ENCODE measurements around the gene SLC5A8.
"Not testable (repeated sequence)": the region's sequence is repeated elsewhere in the genome, so short reads cannot be mapped to it uniquely, and the experiment has no call there.

Gene SLC5A8

GRCh38 chr12:101168001-101168400 lies 42.0 kb downstream of the SLC5A8 start:
- DNase-seq (ENCODE audit: low read depth) = no peak

GRCh38 chr12:101166866-101167265 lies 43.2 kb downstream of the SLC5A8 start:
- DNase-seq (ENCODE audit: low read depth) = no peak

GRCh38 chr12:101165319-101165718 lies 44.7 kb downstream of the SLC5A8 start:
- DNase-seq (ENCODE audit: low read depth) = no peak

- not testable (repeated sequence) for DNase-seq (ENCODE audit: low read depth)
Measured at GRCh38 chr12:101145777-101146431, 64.1 kb downstream of the SLC5A8 start.

- DNase-seq (ENCODE audit: low read depth) = no peak
Measured at GRCh38 chr12:101127521-101128219, 82.4 kb downstream of the SLC5A8 start.

GRCh38 chr12:101117842-101118241 lies 92.2 kb downstream of the SLC5A8 start:
- no peak for DNase-seq (ENCODE audit: low read depth)

GRCh38 chr12:101116911-101117310 lies 93.1 kb downstream of the SLC5A8 start:
- DNase-seq (ENCODE audit: low read depth) = no peak

GRCh38 chr12:101115326-101115725 lies 94.7 kb downstream of the SLC5A8 start:
- DNase-seq (ENCODE audit: low read depth) = no peak

GRCh38 chr12:101111441-101111840 lies 98.6 kb downstream of the SLC5A8 start:
- no peak for DNase-seq (ENCODE audit: low read depth)

GRCh38 chr12:101110866-101111265 lies 99.2 kb downstream of the SLC5A8 start:
- DNase-seq (ENCODE audit: low read depth) = no peak

GRCh38 chr12:101108130-101108529 lies 101.9 kb downstream of the SLC5A8 start:
- no peak for DNase-seq (ENCODE audit: low read depth)

GRCh38 chr12:101107032-101107763 lies 102.8 kb downstream of the SLC5A8 start:
- DNase-seq (ENCODE audit: low read depth) = no peak

Measured in stimulated activated CD8-positive, alpha-beta memory T cell treated with anti-CD3 and anti-CD28 coated beads, Interleukin-7, amount 100 ng/mL, for 24 hours (primary cell).